GM19324 (cell line): ENCODE data around the gene KMT2C.
"Not testable (repeated sequence)": the region's sequence is repeated elsewhere in the genome, so short reads cannot be mapped to it uniquely, and the experiment has no call there.

ENCODE experiments used
- ATAC-seq: cut with Tn5 transposase; IDR thresholded peaks from one replicate; pipeline ENCODE4 v1.9.1; 2021; ENCODE audit warnings: mild to moderate bottlenecking, moderate library complexity; ENCODE audit not compliant: unreplicated experiment, low FRiP score

KMT2C gene

DNA sequence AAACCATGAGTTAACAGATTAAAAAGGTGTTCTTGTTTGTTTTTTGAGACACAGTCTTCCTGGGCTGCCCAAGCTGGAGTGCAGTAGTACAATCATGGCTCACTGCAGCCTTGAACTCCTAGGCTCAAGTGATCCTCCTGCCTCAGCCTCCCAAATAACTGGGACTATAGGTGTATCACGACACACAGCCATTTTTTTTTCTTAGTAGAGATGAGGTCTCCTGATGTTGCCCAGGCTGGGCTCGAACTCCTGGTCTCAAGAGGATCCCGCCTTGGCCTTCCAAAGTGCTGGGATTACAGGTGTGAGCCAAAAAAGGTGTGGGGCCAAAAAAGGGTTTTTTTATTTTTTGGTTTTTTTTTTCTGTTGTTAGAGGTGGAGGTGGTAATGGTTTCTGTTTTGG, 29.3 kb downstream of the KMT2C start:
- ATAC-seq, result no peak

DNA sequence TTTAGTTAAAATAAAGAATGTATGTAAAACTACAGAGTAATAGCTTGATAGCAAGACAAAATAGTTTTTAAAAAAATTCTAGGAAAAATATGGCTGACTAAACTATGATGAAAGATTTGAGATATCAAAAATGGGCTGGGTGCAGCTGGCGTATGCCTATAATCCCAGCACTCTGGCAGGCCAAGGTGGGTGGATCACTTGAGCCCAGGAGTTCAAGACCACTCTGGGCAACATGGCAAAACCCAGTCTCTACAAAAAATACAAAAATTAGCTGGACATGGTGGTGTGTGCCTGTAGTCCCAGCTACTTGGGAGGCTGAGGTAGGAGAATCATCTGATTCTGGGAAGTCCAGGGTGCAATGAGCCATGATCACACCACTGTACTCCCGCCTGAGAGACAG, 29.8 kb downstream of the KMT2C start:
- ATAC-seq, result not testable (repeated sequence)

- ATAC-seq, result no peak
Observed at GRCh38 chr7:152403726-152404125, 32.1 kb downstream of the KMT2C start.

- no peak for ATAC-seq
Observed at GRCh38 chr7:152402384-152403250, 33.2 kb downstream of the KMT2C start.

DNA sequence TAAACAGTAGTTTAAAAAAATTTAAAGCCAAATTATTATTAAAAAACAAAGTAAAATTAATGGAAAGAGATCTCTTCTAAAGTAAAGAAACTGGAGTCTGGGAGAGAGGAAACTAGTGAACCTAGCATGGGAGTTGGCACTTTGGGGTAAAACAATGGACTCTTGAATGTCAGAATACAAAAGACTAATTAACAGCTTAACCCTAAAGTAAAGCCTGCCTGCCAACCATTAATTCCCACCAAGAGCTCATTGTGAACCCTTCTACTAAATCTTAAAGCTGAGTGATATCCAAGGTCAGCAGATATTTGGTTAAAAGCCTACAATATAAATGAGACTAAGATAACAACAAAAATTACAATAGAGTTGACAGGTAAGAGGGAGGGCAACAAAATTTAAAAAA, 36.5 kb downstream of the KMT2C start:
- no peak for ATAC-seq

DNA sequence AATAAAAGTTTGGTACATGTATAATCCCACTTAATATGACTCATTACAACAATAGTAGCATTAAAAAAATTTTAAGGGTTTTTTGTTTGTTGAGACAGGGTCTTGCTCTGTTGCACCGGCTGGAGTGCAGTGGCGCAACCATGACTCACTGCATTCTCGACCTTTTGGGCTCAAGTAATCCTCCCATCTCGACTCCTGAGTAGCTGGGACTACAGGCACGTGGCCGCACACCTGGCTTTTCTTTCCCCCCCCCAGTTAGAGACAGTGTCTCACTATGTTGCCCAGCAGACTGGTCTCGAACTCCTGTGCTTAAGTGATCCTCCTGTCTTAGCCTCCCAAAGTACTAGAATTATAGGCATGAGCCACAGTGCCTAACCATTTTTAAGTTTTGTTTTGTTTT, 40.7 kb downstream of the KMT2C start:
- no peak for ATAC-seq

- not testable (repeated sequence) for ATAC-seq
Observed at GRCh38 chr7:152394214-152394613, 41.6 kb downstream of the KMT2C start.

DNA sequence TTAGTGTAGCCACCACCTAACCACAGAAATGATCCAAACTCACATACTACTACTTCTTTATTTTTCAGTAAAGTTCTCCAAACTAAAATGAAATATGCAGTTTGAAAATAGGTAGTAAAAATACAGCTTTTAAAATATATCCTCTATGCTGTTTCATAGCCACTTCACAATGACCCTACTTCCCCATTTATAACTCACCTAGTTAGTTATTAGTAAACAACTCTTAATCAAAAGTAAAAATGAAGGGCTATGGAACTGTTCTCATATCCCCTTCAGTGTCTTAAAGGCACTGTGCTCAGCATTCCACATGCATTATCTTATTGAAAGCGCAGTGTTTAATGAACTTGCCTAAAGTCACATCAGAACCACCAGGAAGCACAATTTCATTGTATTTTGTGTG, 43.5 kb downstream of the KMT2C start:
- ATAC-seq, result no peak

DNA sequence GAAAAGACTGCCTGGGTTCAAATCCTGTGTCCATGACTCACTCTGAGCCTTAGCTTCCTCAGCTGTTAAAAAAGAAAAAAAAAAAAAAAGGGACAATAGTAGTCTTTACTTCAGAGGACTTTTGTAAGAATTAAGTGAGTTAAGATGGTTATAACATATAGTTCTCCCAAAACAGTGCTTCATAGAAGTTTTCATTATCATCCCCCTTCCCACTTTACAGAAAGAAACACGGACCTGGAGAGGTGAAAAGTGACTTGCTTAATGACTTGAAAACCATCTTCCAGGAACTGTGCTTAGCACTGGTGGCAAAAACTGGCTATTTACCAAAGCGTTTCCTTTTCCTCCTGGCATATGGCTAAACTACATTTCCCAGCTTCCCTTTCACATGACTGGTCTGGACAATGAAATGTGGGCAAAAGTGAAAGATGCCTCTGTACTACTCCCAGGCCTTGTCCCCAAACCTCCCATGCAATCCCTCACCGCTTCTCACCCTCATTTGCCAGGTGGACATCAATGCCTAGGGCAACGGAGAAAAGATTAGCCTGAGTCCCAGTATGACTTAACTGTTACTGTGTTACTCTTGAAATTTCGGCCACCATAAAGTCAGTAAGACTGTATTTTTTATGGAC, 49.6 kb downstream of the KMT2C start:
- not testable (repeated sequence) for ATAC-seq

- ATAC-seq, result not testable (repeated sequence)
Observed at GRCh38 chr7:152384235-152385200, 51.3 kb downstream of the KMT2C start.

DNA sequence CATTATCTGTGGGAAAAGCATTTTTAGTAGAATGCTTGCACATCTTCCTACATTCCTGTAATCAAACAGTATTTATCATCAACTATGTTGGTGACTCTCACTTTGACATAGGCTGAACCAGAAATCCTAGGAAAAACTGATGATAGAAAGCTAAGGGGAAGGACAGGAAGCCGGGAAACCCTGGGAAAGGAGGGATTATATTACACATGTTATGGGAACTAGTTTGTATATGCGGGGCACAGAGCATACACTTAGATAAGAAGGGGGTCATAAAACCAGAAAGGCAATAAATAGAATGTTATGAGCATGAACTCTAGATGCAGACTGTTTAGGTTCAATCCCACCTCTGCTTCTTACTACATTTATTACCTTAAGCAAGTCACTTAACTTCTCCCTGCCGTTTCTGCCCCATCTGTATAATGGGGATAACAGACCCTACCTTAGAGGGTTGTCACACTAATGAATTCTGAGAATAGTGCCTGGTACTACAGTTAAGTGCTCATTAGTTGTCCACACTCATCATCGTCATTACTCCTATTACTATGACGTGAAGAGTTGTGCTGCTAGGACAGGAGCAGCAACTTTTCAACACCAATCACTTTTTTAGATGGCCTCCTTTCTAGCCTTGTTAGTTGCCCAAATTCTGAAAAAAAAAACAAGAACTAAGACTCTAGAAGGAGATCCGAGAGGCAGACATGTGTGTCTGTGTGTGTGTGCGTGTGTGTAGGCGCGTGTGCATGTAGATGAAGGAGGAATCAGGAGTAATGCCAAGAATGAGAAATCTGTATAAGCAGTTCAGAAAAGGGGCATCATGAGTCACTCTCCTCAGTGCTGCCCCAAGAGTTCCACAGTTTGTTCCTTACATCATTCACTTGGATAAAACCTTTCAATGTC, 52.2 kb downstream of the KMT2C start:
- no peak for ATAC-seq

DNA sequence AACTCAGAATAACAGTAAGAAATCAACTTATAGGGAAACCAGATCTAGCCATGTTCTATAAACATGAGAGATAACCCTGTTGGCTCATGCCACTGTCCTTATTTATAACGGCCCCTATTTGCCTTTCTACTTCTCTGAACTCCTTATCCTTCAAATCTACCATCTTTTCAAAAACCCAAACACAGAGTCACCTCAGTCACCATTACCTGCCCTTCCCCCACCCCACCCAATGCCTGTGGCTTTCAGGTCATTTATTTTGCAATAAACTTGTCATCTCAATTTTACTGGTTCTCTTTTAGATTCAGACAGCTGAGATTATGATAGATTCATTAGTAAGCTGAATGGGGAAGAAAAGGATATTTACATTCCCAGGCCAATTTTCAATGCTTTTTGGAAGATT, 53.6 kb downstream of the KMT2C start:
- ATAC-seq, result no peak

GRCh38 chr7:152380931-152381578, 54.7 kb downstream of the KMT2C start:
- not testable (repeated sequence) for ATAC-seq

DNA sequence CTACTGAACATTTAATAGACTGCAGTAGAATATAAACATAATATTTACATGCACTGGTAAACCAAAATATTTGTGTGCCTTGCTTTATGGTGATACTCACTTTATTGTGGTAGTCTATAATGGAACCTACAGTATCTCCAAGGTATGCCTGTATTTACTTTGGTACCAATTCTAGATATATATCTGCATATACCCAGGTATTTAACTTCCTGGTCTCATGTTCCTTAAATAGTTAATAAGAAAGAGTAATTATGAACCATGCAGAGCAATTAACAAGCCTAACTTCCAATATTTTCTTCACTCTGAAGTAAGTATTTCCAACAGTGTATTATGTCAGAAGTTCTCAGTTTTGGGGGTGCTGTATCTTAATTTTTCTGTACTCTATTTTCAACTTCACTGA, 57.3 kb downstream of the KMT2C start:
- ATAC-seq, result not testable (repeated sequence)

GRCh38 chr7:152376716-152377484, 58.9 kb downstream of the KMT2C start:
- ATAC-seq, result not testable (repeated sequence)

DNA sequence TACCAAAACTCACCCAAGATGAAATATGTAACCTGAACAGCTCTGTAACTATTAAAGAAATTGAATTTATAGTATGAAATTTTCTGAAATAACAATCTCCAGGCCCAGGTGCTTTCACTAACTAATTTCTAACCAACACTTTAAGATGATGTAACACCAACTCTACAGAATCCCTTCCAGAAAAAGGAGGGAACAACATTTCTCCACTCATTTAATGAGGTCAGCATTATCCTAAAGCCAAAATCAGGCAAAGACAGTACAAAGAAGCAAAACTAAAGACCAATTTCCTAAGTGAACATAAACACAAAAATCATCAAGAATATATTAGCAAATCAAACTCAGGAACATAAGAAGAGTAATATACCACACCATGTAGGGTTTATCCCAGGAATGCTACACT, 65.5 kb downstream of the KMT2C start:
- no peak for ATAC-seq

GRCh38 chr7:152369518-152369917, 66.3 kb downstream of the KMT2C start:
- ATAC-seq, result no peak

DNA sequence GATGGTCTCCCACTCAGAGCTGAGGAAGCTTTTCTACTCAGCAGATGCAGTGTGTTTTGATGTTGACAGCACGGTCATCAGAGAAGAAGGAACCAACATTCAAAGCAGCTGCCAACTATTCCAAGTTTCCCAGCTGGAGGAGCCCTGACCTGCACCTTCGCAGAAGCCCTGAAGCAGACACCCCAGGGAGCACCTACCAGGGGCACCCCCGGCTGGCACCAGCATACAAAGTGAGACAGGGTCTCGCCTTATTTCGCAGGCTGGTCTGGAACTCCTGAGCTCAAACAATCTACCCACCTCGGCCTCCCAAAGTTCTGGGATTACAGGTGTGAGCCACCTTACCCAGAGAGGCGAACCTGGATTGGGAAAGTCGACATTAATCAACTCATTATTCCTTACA, 68.6 kb downstream of the KMT2C start:
- ATAC-seq, result no peak

GRCh38 chr7:152366662-152367061, 69.1 kb downstream of the KMT2C start:
- no peak for ATAC-seq
